GM12878 (cell line): ENCODE results near the gene POC1B. TPM values are rescaled to one million over a fixed set of nuclear protein-coding genes. Genes with fewer than 3 reads are reported as not detected.

Source experiments
- ATAC-seq: fragments of 200-7000 bp; cut with Tn5 transposase; 3 replicates; pipeline ENCODE4 v1.9.1; 2020; ENCODE audit warnings: mild to moderate bottlenecking, moderate library complexity
- BruUV-seq: library from RNA; stranded (reverse); fragments of 400-500 nt; replicated peaks from 2 replicates; lab custom pipeline; 2021; lab: Mats Ljungman, UMichigan
- CTCF ChIA-PET: fragments of 300-600 bp; sonication (Branson Sonifier 250); formaldehyde crosslinking; extraction: SDS; loops from one replicate; lab custom pipeline; 2021; ENCODE audit warnings: inconsistent platforms; lab: Yijun Ruan, JAX
- POLR2A ChIA-PET: fragments of 350-600 bp; formaldehyde crosslinking; extraction: SDS; loops from one replicate; lab custom pipeline; 2021; ENCODE audit warnings: inconsistent platforms; lab: Charles Lee
- RAD21 ChIA-PET: fragments of 300-600 bp; sonication (Branson Sonifier 250); formaldehyde crosslinking; loops from one replicate; lab custom pipeline; 2023; ENCODE audit warnings: antibody characterized with exemption; ENCODE audit not compliant: unreplicated experiment; lab: Charles Lee
- SMC1A ChIA-PET: fragments of 300-600 bp; sonication (Branson Sonifier 250); formaldehyde crosslinking; loops from one replicate; lab custom pipeline; 2023; ENCODE audit not compliant: unreplicated experiment, uncharacterized antibody; lab: Charles Lee
- DNase-seq: peaks from one replicate; pipeline ENCODE4 v3.0.0-alpha.2; 2011; ENCODE audit warnings: low read depth, low spot score
- FAIRE-seq: peaks from 3 replicates; lab custom pipeline; 2011; peaks lifted over from hg19 to GRCh38; lab: Jason Lieb, UNC
- H2AFZ ChIP-seq: 2 replicates; pipeline ENCODE4 v1.6.0; 2011; ENCODE audit warnings: low read depth, low read length, control low read depth; ENCODE audit not compliant: control insufficient read depth
- H3K27ac ChIP-seq: 2 replicates; pipeline ENCODE4 v1.5.1; 2011; ENCODE audit warnings: control low read depth; ENCODE audit not compliant: control insufficient read depth, insufficient read depth
- H3K27me3 ChIP-seq, 2 experiments: replicated peaks in 1 of 2; 2 replicates each; pipeline versions ENCODE4 v1.6.0 to v1.6.1; 2011; ENCODE audit warnings: low read length in 1 of 2; ENCODE audit not compliant: control insufficient read depth in 2 of 2, insufficient read depth in 2 of 2
- H3K36me3 ChIP-seq, 2 experiments: 2 replicates each; pipeline ENCODE4 v1.5.1; 2011; ENCODE audit warnings: low read length in 1 of 2; ENCODE audit not compliant: control insufficient read depth in 2 of 2, insufficient read depth in 2 of 2
- H3K4me1 ChIP-seq: 2 replicates; pipeline ENCODE4 v1.6.1; 2011; ENCODE audit warnings: mild to moderate bottlenecking, low read length, moderate library complexity, mixed read lengths; ENCODE audit not compliant: control insufficient read depth, insufficient read depth
- H3K4me2 ChIP-seq: 2 replicates; pipeline ENCODE4 v1.6.0; 2011; ENCODE audit warnings: control low read depth; ENCODE audit not compliant: control insufficient read depth, insufficient read depth
- H3K4me3 ChIP-seq: fragments of 200-600 bp; sonication (generic); 2 replicates; pipeline ENCODE4 v1.5.1; 2016
- H3K79me2 ChIP-seq: 2 replicates; pipeline ENCODE4 v1.6.0; 2011; ENCODE audit warnings: low read length; ENCODE audit not compliant: control insufficient read depth, insufficient read depth
- H3K9ac ChIP-seq: 2 replicates; pipeline ENCODE4 v1.8.0; 2011; ENCODE audit warnings: low read length, control low read depth, mixed read lengths; ENCODE audit not compliant: control insufficient read depth, insufficient read depth
- H3K9me3 ChIP-seq: replicated peaks from 3 replicates; pipeline ENCODE4 v1.5.1; 2011; ENCODE audit warnings: mild to moderate bottlenecking, low read length; ENCODE audit not compliant: control insufficient read depth, insufficient read depth
- H4K20me1 ChIP-seq: 2 replicates; pipeline ENCODE4 v1.6.0; 2011; ENCODE audit not compliant: control insufficient read depth, insufficient read depth
- DPF2 ChIP-seq: fragments of 450-650 bp; IDR thresholded peaks from 2 replicates; pipeline ENCODE4 v1.6.1; 2017; ENCODE audit warnings: mild to moderate bottlenecking
- ETV6 ChIP-seq, 2 experiments: fragments of 450-650 bp in 1 of 2; IDR thresholded peaks in 1 of 2; conservative IDR thresholded peaks in 1 of 2; 2 replicates each; pipeline ENCODE4 v1.6.1; 2014; ENCODE audit warnings: antibody characterized with exemption in 1 of 2, borderline replicate concordance in 1 of 2, low read depth in 1 of 2, mild to moderate bottlenecking in 1 of 2, moderate library complexity in 1 of 2
- GABPA ChIP-seq: IDR thresholded peaks from 2 replicates; pipeline ENCODE4 v1.6.1; 2014; ENCODE audit warnings: antibody characterized with exemption, low read depth, mild to moderate bottlenecking, inconsistent platforms
- MTA3 ChIP-seq: IDR thresholded peaks from 2 replicates; pipeline ENCODE4 v1.6.1; 2012; ENCODE audit warnings: low read length, inconsistent platforms, borderline replicate concordance
- SREBF2 ChIP-seq: IDR thresholded peaks from 2 replicates; pipeline ENCODE4 v1.6.1; 2012; ENCODE audit warnings: mild to moderate bottlenecking, low read length
- ZSCAN29 ChIP-seq: fragments of 450-650 bp; IDR thresholded peaks from 2 replicates; pipeline ENCODE4 v1.6.1; 2017; ENCODE audit warnings: mild to moderate bottlenecking, moderate library complexity
- WGBS: methylation state at CpG from one replicate; pipeline ENCODE4 v1.1.6; 2016; ENCODE audit warnings: low lambda C conversion rate; ENCODE audit not compliant: insufficient replicate concordance, insufficient coverage; ENCODE audit errors: missing lambda C conversion rate; 5-methylcytosine and 5-hydroxymethylcytosine counted together
- in situ Hi-C: fragments of 300-500 bp; cut with MboI; formaldehyde crosslinking; loops from 9 replicates; pipeline ENCODE4 v1.14.3; 2018; ENCODE audit warnings: mixed read lengths
- intact Hi-C: fragments of 100-400 bp; cut with micrococcal nuclease; formaldehyde crosslinking; loops from one replicate; pipeline ENCODE4 v1.14.2; 2022; ENCODE audit not compliant: unreplicated experiment
- polyA plus RNA-seq, 11 experiments: library from polyadenylated mRNA; depleted of rRNA in 4 of 11; unstranded in 6 of 11; stranded (reverse) in 5 of 11; fragments of >200 nt; fragmentation: Nextera tagmentation in 4 of 11; fragmentation: Illumina TruSeq in 1 of 11; extraction: Ambion mirVana in 4 of 11; extraction: Trizol in 1 of 11; gene quantifications; 1 replicate in 1 of 11; 2 replicates in 10 of 11; pipeline versions ENCODE4 v1.2.1 to v1.2.3, GENCODE V29; 2011 to 2016; ENCODE audit warnings: inconsistent platforms in 2 of 11, missing spikeins in 2 of 11, low read depth in 1 of 11
- total RNA-seq, 4 experiments: library from RNA; depleted of rRNA in 3 of 4; stranded (reverse); fragments of >200 nt in 3 of 4; fragmentation: Illumina TruSeq in 1 of 4; extraction: Trizol in 1 of 4; gene quantifications; 2 replicates each; pipeline versions ENCODE4 v1.2.1 to v1.2.3, GENCODE V29; 2013 to 2021
- TF ChIP-seq, protein P1 (sequence below): fragments of 450-650 bp; IDR thresholded peaks from 2 replicates; pipeline ENCODE4 v1.6.1; 2016; ENCODE audit warnings: mild to moderate bottlenecking

Gene POC1B
- total and polyA plus RNA-seq, 10 of the 15 experiments (the other 5 are each of a cell fraction or from before 2014, with no cell fraction given): 4.4 to 17.8 (median 11.3) TPM

DNA sequence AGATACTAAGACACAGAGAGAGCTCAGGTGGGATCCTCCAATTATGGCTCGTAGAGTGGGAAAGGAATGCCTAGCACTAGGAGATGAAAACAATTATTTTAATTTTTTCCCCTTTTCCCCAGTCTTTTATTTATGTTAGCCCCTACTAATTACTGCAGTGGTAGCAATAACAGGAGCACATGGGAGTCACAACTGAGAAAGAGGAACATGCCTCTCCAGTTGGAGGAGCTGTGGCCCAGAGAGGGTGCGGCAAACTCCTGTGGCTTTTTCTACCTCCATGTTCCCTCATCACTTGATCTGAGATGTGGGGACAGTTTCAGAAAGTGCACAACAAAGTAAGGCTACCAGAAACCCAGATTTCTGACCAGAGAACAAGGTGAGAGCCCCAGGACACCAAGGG, 25.9 kb upstream of the POC1B start (continued):
- TF ChIP-seq ZSCAN29: no peak
- no peak for TF ChIP-seq GABPA

DNA sequence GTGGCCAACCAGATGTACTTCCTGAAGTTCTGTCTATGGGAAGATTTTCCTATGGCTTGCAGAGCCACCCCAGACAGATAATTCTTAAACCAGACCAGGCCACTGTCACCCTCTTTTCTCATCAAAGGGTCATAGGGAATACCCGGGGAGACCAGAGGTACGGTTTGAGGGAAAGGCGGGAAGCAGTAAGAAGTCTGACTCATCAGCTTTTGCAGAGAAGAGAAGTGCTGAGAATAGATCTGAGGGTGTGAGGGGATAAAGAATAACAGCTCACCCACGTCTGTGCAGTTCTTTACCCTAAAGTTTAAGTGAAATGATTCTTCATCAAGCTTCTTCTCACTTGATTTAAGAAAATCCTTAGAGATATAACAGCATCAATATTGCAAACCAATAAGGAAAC, 21.3 kb upstream of the POC1B start:
- Histone ChIP-seq H3K36me3 (no peaks in the 10 kb centered on the region), H3K27me3 (no peaks in the 10 kb centered on the region), H4K20me1 (no peaks in the 10 kb centered on the region), H2AFZ (no peak overlapping the region), H3K4me1 (peaks cover 4% of the 10 kb centered on the region; the same call in 1 of the 2 replicates), H3K4me3 (no peak overlapping the region), H3K9me3 (no peaks in the 10 kb centered on the region), H3K9ac (no peak overlapping the region), H3K79me2 (no peaks in the 10 kb centered on the region), H3K27ac (no peak overlapping the region), H3K4me2 (no peak overlapping the region)
- ChIA-PET CTCF (interaction anchor here (0.6 to 6.8 kb wide), 3 partner anchors 160 to 1613 kb away, joined by 3 to 95 read pairs (median 3); no protein-coding TSS in a partner anchor), RAD21 (interaction anchor here (1.1 to 3.5 kb wide), 3 partner anchors 77 to 467 kb away, joined by 3 to 17 read pairs (median 4); no protein-coding TSS in a partner anchor), SMC1A (interaction anchor here (0.7 to 6.9 kb wide), 6 partner anchors 11 to 556 kb away, joined by 3 to 64 read pairs (median 4); no protein-coding TSS in a partner anchor), POLR2A (no interaction called here)
- ATAC-seq (no peak), DNase-seq (no peak), FAIRE-seq (no peak)
- TF ChIP-seq ETV6 (conservative IDR thresholded peaks at IDR 0.05 in 1 of 2, IDR thresholded peaks at IDR 0.05 in 1 of 2; ENCODE audit: borderline replicate concordance in 1 of 2, low read depth in 1 of 2): no peak
- TF ChIP-seq SREBF2: no peak
- no peak for TF ChIP-seq DPF2
- TF ChIP-seq, protein P1, sequence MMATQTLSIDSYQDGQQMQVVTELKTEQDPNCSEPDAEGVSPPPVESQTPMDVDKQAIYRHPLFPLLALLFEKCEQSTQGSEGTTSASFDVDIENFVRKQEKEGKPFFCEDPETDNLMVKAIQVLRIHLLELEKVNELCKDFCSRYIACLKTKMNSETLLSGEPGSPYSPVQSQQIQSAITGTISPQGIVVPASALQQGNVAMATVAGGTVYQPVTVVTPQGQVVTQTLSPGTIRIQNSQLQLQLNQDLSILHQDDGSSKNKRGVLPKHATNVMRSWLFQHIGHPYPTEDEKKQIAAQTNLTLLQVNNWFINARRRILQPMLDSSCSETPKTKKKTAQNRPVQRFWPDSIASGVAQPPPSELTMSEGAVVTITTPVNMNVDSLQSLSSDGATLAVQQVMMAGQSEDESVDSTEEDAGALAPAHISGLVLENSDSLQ: no peak
- TF ChIP-seq MTA3: no peak
- WGBS: 37% methylated on average over 4 of the region's 4 CpGs
- no TSS peak for BruUV-seq
- intact Hi-C loops: loop anchor here (10.0 kb wide), 1 partner anchor 1408 kb away; the partner anchor contains the start of gene CCER1
- in situ Hi-C loops: loop anchor here (10.0 kb wide), 1 partner anchor 708 kb away; no protein-coding TSS in a partner anchor
